BE2C (cell line): ENCODE data around the gene DACT2.
"Not testable (repeated sequence)": the region's sequence is repeated elsewhere in the genome, so short reads cannot be mapped to it uniquely, and the experiment has no call there.

ENCODE experiments used
- DNase-seq: peaks from one replicate; pipeline ENCODE4 v3.0.0-alpha.2; 2020
- H3K27me3 ChIP-seq: fragments of 250-450 bp; sonication (Bioruptor Pico); 2 replicates; pipeline ENCODE4 v1.5.1; 2020; ENCODE audit warnings: mild to moderate bottlenecking
- H3K36me3 ChIP-seq: fragments of 250-450 bp; sonication (Bioruptor Pico); 2 replicates; pipeline ENCODE4 v1.5.1; 2020; ENCODE audit warnings: mild to moderate bottlenecking
- H3K4me1 ChIP-seq: fragments of 250-450 bp; sonication (Bioruptor Pico); 2 replicates; pipeline ENCODE4 v1.5.1; 2020
- H3K4me3 ChIP-seq: 2 replicates; pipeline ENCODE4 v1.5.1; 2011; ENCODE audit warnings: low read depth, low read length
- H3K9me3 ChIP-seq: fragments of 250-450 bp; sonication (Bioruptor Pico); 2 replicates; pipeline ENCODE4 v1.5.1; 2020
- TF ChIP-seq, protein P1 (sequence below): IDR thresholded peaks from 2 replicates; pipeline ENCODE4 v1.5.1; 2012; ENCODE audit warnings: mild to moderate bottlenecking, low read depth, low read length

DACT2 gene

DNA sequence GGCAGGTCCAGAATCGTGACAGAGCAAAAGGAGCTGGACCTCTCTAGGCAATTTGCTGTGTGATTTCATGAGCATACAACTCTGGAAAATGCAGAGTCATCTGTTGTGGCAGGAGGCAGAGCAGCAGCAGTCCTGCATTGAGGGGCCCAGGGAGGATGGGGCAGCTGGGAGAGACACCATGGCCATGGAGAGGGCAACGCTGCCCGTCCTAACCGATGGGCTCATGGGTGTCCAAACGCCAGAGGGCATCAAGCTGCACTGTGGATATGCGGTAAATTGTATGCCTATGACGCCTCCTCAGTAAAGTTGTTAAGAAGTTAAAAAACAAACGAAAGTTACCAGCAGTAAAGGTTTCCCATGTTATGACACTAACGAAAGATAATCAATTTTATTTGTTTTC is 42.2 kb upstream of the DACT2 start:
- Histone ChIP-seq H3K4me3 (no peak overlapping the region), H3K4me1 (no peaks in the 10 kb centered on the region), H3K27me3 (no peaks in the 10 kb centered on the region), H3K36me3 (no peaks in the 10 kb centered on the region), H3K9me3 (no peaks in the 10 kb centered on the region)
- no peak for DNase-seq
- TF ChIP-seq, protein P1, sequence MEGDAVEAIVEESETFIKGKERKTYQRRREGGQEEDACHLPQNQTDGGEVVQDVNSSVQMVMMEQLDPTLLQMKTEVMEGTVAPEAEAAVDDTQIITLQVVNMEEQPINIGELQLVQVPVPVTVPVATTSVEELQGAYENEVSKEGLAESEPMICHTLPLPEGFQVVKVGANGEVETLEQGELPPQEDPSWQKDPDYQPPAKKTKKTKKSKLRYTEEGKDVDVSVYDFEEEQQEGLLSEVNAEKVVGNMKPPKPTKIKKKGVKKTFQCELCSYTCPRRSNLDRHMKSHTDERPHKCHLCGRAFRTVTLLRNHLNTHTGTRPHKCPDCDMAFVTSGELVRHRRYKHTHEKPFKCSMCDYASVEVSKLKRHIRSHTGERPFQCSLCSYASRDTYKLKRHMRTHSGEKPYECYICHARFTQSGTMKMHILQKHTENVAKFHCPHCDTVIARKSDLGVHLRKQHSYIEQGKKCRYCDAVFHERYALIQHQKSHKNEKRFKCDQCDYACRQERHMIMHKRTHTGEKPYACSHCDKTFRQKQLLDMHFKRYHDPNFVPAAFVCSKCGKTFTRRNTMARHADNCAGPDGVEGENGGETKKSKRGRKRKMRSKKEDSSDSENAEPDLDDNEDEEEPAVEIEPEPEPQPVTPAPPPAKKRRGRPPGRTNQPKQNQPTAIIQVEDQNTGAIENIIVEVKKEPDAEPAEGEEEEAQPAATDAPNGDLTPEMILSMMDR: no peak

DNA sequence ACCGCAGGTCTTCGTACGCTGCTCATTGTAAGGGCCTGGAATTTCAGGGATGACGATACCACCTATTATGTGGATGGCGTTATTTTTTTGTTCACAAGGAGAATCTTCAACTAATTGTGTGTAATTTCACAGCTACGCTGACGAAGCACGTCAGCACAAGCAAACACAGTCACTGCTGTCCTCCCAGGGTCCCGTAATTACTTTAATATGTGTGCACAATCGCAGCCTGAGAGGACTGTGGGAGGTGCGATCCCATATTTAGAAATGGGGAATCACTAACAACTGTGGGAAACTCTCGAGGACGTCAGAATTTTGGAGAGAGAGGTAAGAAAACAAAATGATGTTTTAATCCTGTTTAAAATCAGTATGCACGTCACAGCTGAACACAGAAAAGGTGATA is 40.2 kb upstream of the DACT2 start:
- Histone ChIP-seq H3K4me3 (no peak overlapping the region), H3K36me3 (no peaks in the 10 kb centered on the region), H3K9me3 (no peaks in the 10 kb centered on the region), H3K27me3 (no peaks in the 10 kb centered on the region), H3K4me1 (no peaks in the 10 kb centered on the region)
- no peak for DNase-seq
- TF ChIP-seq, protein P1: no peak

DNA sequence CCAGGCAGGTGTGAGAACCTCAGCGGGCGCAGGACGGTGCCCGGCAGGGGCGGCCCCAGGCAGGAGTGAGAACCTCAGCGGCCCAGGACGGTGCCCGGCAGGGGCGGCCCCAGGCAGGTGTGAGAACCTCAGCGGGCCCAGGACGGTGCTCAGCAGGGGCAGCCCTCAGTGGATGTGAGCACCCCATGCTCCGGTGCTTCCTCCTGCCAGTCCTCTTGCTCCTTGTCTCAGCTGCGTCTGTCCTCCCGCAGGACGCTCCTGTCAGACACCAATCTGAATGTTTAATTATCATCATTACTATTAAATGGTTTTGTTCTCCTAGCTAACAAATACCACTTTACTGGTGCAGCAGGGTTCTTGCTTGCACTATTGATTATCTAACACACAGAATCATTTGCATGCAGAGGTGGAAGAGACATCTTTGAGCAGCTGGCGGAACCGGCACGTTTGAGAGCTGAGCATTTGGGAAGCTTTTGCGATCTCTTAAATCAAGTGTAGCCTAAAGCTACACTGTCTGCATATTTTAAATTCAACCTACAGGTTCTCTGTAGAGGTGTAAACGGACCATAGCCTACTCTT is 39.4 kb upstream of the DACT2 start:
- no peaks in the 10 kb centered on the region for H3K36me3 ChIP-seq
- no peaks in the 10 kb centered on the region for H3K27me3 ChIP-seq
- no peaks in the 10 kb centered on the region for H3K4me1 ChIP-seq
- no peak overlapping the region for H3K4me3 ChIP-seq
- DNase-seq: no peak
- TF ChIP-seq, protein P1: no peak
- no peaks in the 10 kb centered on the region for H3K9me3 ChIP-seq

DNA sequence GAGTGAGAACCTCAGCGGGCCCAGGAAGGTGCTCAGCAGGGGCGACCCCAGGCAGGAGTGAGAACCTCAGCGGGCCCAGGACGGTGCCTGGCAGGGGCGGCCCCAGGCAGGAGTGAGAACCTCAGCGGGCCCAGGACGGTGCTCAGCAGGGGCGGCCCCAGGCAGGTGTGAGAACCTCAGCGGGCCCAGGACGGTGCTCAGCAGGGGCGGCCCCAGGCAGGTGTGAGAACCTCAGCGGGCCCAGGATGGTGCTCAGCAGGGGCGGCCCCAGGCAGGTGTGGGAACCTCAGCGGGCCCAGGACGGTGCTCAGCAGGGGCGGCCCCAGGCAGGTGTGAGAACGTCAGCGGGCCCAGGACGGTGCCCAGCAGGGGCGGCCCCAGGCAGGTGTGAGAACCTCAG is 37.3 kb upstream of the DACT2 start:
- not testable (repeated sequence) for H3K4me1 ChIP-seq, H3K9me3 ChIP-seq, H3K36me3 ChIP-seq, DNase-seq, H3K27me3 ChIP-seq, H3K4me3 ChIP-seq

DNA sequence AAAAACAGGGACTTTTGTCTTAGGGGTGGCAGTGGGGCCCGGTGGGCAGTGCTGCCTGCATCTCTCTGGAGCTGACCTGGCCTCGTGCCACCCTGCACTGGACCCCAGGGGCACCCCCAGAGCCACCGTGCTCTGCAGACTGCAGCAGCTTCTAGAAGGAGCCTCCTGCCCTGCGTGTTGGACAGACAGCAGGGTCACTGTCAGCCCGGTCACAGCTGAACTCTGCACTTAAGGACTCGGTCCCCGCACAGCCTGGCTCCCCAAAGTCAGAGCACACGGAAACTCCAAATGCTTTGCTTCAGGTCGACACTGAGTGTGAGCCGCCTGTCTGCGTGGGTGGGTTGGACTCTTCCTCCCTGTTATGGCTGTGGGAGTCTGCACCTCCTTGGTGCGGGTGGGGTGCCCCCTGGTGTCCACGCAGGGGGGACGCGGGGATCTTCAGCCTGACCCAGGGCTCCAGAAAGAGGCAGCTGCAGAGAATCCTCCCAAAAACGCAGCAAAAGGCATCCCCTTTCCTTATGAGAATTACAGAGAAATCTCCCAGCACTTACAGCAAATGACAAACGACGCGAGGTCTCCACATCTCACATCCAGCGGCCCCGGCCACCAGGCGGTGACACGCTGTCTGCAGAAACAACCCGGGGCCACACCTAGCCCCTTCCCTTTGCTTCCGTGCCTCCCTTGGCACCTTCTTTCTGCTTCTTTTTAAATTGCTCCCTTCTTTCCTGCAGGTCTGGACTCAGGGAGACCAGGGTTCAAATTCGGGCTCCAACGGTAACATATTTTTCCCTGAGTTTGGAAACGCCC is 36.3 kb upstream of the DACT2 start:
- Histone ChIP-seq H3K27me3 (no peaks in the 10 kb centered on the region), H3K9me3 (no peaks in the 10 kb centered on the region), H3K4me3 (peak overlapping the region; percentile 16), H3K4me1 (no peaks in the 10 kb centered on the region), H3K36me3 (no peaks in the 10 kb centered on the region)
- TF ChIP-seq, protein P1: peak; percentile 82
- peak; percentile 74 for DNase-seq

DNA sequence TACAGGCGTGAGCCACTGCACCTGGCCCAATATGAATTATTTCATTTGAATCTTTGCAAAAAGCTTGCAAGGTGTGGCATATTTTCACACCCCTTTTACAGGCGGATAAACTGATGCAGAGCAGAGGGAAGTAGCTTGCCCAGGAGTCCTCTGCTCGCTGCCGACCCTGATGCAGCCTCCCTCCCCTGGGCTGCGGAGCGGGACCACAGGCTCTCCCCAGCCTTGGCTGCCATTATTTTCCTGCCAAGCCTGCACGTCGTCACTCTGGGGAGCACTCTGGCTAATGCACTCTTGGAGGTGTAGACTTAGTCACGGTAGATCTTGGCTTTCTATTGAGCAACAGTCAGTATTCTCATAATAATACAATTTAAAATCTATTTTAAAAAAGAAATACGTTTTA is 34.8 kb upstream of the DACT2 start:
- TF ChIP-seq, protein P1: no peak
- Histone ChIP-seq H3K4me3 (no peak overlapping the region), H3K27me3 (no peaks in the 10 kb centered on the region), H3K4me1 (no peaks in the 10 kb centered on the region), H3K36me3 (no peaks in the 10 kb centered on the region), H3K9me3 (no peaks in the 10 kb centered on the region)
- no peak for DNase-seq
